Right atrium auricular region (tissue), 2 donors: ENCODE data around the gene SLC66A2. TPM values are rescaled to one million over a fixed set of nuclear protein-coding genes. Genes with fewer than 3 reads are reported as not detected.

Experiments used
- DNase-seq: peaks from one replicate; pipeline ENCODE4 v3.0.0-alpha.2; 2019; ENCODE audit warnings: low spot score
- H3K27ac ChIP-seq, 2 donors: fragments of 200-600 bp; sonication (generic); 1 replicate in 1 of 2; 2 replicates in 1 of 2; pipeline ENCODE4 v1.5.1; 2016 to 2019
- H3K27me3 ChIP-seq, 2 donors: fragments of 200-600 bp; sonication (generic); one replicate each; pipeline versions ENCODE4 v1.5.1 to v1.6.0; 2017 to 2019
- H3K36me3 ChIP-seq: fragments of 200-600 bp; sonication (generic); one replicate; pipeline ENCODE4 v1.5.1; 2016
- H3K4me1 ChIP-seq, 2 donors: fragments of 200-600 bp; sonication (generic); one replicate each; pipeline versions ENCODE4 v1.5.1 to v1.6.0; 2017 to 2019
- H3K4me3 ChIP-seq, 2 donors: fragments of 200-600 bp; sonication (generic); 1 replicate in 1 of 2; 2 replicates in 1 of 2; pipeline ENCODE4 v1.5.1; 2017 to 2019; ENCODE audit warnings: mild to moderate bottlenecking in 1 of 2, moderate library complexity in 1 of 2
- H3K9me3 ChIP-seq, 2 donors: fragments of 200-600 bp; sonication (generic); one replicate each; pipeline ENCODE4 v1.5.1; 2019
- total RNA-seq, 2 donors: library from RNA; depleted of rRNA; stranded (reverse); fragments of >200 nt; gene quantifications; one replicate each; pipeline ENCODE4 v1.1.0, GENCODE V29; 2016
- TF ChIP-seq, protein P1 (sequence below), 2 donors: fragments of 200-600 bp; sonication (generic); IDR thresholded peaks; one replicate each; pipeline ENCODE4 v1.5.1; 2019; ENCODE audit warnings: antibody characterized with exemption in 2 of 2

Gene SLC66A2
- total RNA-seq, 2 donors from 2014 or later: 21.4 to 22.9 TPM

DNA sequence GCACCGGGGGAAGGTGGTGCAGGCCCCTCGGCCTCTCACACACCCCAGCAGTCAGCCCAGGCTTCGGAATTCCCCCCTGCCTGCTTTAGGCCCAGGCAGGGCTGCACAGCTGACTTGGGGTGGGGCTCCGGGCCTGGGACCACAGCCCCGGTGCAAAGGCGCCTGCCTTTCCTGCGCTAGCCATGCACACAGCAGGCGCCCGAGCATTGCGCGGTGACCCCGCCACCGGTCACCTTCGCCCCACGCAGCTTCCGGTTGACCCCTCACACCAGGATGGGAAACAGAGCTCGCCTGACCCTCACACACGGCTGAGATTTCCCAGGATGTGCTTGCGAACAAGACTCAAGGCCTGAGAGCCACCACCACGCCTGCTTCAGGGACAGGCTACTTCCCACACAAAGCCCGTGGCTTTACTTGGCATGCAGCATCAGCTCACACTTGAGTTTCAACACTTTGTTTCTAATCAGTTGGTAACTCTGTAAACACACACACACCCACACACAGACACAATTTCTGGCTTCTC, 46.0 kb downstream of the SLC66A2 start:
- no peak for DNase-seq
- Histone ChIP-seq H3K4me1 (peaks cover 0 to 7% of the 10 kb centered on the region in 2 donors), H3K36me3 (peaks cover 4% of the 10 kb centered on the region), H3K9me3 (no peaks in the 10 kb centered on the region), H3K27ac (no peak overlapping the region), H3K27me3 (no peaks in the 10 kb centered on the region), H3K4me3 (no peak overlapping the region)
- TF ChIP-seq, protein P1, sequence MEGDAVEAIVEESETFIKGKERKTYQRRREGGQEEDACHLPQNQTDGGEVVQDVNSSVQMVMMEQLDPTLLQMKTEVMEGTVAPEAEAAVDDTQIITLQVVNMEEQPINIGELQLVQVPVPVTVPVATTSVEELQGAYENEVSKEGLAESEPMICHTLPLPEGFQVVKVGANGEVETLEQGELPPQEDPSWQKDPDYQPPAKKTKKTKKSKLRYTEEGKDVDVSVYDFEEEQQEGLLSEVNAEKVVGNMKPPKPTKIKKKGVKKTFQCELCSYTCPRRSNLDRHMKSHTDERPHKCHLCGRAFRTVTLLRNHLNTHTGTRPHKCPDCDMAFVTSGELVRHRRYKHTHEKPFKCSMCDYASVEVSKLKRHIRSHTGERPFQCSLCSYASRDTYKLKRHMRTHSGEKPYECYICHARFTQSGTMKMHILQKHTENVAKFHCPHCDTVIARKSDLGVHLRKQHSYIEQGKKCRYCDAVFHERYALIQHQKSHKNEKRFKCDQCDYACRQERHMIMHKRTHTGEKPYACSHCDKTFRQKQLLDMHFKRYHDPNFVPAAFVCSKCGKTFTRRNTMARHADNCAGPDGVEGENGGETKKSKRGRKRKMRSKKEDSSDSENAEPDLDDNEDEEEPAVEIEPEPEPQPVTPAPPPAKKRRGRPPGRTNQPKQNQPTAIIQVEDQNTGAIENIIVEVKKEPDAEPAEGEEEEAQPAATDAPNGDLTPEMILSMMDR (IDR thresholded peaks at IDR 0.05): no peak

DNA sequence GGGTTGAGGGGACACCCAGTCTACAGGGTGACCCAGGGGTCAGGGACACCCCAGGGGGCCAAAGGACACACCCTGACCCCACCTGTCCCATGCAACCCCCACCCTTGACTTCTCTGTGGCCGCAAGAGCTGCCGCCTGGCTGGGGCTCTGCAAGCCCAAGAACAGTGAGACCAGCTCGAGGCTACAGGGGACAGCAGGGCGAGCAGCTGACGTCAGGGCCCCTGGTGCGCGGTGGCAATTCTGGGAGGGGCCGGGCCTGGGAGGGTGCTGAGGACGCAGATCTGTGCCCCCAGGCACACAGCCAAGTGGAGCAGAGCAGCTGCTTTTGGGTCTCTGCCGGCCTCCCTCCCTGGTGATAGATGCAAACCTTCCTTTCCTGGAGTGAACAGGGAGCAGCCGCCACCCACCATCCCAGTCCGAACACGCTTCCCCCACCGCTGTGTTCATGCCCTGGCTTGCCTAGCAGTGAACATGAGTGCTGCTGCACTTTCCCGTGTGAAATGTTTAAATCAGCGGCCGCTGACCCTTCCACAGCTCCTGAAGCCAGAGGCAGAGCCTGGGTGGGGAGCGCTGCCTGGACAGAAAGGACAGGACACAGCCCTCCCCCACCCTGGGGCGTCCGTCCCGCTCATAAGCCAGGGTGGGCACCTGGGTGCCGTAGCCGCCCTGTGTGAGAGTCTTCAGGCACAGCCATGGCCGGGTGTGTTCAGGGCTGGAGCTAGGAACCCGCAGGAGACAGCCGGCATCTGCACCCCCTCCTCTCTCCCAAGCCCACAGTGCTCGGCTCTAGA, 46.9 kb downstream of the SLC66A2 start:
- Histone ChIP-seq H3K27me3 (no peaks in the 10 kb centered on the region), H3K36me3 (peaks cover 4% of the 10 kb centered on the region), H3K4me3 (no peak overlapping the region), H3K9me3 (no peaks in the 10 kb centered on the region), H3K4me1 (peaks cover 0 to 7% of the 10 kb centered on the region in 2 donors), H3K27ac (no peak overlapping the region)
- no peak for DNase-seq
- TF ChIP-seq, protein P1 (IDR thresholded peaks at IDR 0.05): no peak

DNA sequence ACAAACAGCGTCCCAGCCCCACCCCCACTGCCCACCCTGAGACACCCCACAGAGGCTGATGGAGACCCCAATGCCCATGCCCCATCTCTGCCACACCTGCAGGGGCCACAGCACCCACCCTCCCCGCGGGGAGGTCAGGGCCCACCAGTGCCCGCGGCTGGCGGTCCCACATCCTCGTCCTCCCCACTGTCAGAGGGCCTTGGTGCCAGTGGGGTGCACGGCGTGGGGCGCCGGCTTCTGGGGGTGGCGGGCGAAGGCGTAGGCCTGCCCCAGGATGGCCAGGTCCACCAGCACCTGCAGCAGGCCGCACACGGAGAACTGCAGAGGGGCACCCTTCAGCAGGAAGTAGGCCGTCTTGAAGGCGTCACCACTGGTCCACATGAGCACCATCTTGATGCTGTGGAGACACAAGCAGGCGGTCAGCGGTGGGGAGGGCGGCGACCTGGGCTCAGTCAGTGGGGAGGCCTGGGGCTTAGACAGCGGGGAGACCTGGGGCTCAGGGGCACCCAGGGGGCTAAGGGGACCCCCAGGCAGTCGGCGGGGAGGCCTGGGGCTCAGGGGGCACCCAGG, 47.6 kb downstream of the SLC66A2 start:
- H3K4me1 ChIP-seq: peaks cover 0 to 7% of the 10 kb centered on the region in 2 donors
- no peaks in the 10 kb centered on the region for H3K27me3 ChIP-seq
- no peak overlapping the region for H3K27ac ChIP-seq
- DNase-seq: peak; percentile 47
- TF ChIP-seq, protein P1 (IDR thresholded peaks at IDR 0.05): no peak
- H3K9me3 ChIP-seq: no peaks in the 10 kb centered on the region
- no peak overlapping the region for H3K4me3 ChIP-seq
- H3K36me3 ChIP-seq: peaks cover 4% of the 10 kb centered on the region

DNA sequence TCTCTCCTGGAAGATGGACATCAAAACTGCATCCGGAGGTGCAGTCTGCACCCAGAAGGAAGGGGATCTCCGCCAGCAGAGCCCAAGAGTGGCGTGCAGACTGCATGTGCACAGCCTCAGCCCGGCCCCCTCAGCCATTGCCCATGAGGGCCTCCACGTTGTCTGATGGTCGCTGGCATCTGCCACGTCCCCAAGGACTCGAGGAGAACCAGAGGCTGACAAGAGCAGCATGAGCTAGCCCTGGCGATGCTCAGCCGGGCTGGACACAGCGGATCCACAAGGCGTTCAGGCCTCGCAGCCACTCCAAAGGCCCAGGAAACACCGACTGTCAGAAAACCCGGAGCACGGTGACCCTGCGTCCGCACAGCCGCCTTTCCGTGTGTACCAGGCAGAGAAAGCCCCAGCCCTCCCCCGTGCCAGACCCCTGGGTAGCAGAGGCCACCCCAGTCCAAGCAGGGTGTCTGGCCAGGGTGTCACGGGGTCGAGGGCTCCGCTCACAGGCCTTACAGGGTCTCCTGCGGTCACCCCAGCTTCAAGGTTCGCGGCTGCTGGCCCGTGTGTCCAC, 48.3 kb downstream of the SLC66A2 start:
- no peaks in the 10 kb centered on the region for H3K9me3 ChIP-seq
- H3K4me3 ChIP-seq: no peak overlapping the region
- H3K27me3 ChIP-seq: no peaks in the 10 kb centered on the region
- TF ChIP-seq, protein P1 (IDR thresholded peaks at IDR 0.05): no peak
- peak; percentile 53 for DNase-seq
- no peak overlapping the region for H3K27ac ChIP-seq
- peaks cover 4% of the 10 kb centered on the region for H3K36me3 ChIP-seq
- peaks cover 0 to 7% of the 10 kb centered on the region in 2 donors for H3K4me1 ChIP-seq

DNA sequence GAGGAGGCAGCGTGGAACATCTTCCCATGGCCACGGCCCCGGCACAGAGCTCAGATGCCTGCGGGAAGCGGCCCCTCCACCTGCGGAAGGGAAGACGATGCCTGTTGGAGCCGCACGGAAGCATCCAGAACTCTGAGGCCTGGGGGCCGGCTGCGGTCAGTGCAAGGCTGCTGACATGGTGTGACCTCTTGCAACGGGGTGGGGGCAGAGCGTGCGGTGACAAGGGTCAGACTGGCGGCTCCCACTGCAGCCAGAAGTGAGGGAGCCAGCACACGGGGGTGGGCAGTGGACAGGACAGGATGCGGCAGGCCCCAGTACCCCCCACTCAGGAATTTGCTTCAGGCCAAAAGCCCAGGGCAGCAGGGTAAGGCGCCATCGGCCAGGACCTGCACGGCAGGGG, 48.8 kb downstream of the SLC66A2 start:
- H3K36me3 ChIP-seq: peaks cover 4% of the 10 kb centered on the region
- no peak overlapping the region for H3K27ac ChIP-seq
- H3K4me3 ChIP-seq: no peak overlapping the region
- TF ChIP-seq, protein P1 (IDR thresholded peaks at IDR 0.05): no peak
- DNase-seq: peak; percentile 46
- H3K4me1 ChIP-seq: peaks cover 0 to 7% of the 10 kb centered on the region in 2 donors
- no peaks in the 10 kb centered on the region for H3K27me3 ChIP-seq
- no peaks in the 10 kb centered on the region for H3K9me3 ChIP-seq
